ENCODE data around the gene PCED1A.

The PCED1A gene

DNA sequence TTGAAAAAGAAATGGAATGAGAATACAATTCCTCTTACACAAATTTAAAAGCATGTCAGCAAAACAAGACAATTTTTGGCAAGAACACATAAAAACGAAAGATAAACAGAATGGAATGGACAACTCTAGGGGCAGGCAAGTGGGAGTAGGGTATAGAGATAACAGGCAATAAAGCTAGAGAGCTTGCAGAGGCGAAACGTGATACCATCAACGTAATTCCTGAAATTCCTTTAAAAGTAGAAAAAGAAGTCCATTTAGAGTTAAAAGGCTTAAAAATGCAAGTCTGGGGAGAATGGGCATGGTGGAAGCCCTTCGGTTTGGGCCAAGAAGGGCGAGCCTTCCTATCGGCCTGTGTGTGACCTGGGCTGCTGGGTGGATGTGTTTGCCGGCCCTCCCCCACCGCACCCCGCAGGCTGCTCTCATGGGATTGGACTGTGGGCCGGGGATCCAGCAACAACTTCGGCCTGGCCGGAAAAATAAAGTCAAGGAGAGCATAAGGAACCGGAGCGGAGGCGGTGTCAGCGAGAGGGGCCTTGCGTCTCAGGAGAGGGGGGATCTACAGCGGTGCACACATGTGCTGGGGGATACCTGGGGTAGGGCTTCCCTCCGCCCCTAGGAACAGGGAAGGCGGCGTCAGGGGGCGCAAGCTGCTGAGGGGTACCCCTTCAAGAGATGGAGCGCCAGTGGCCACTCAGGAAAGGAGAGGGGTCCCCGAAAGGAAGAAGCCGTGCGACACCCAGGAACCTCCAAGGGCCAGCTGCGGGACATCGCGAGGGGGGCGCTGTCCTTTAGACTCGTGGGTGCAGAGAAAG lies 20.2 kb downstream of the PCED1A start:
- no peaks in the 10 kb centered on the region for H3K9me3 ChIP-seq
- no peak for DNase-seq
- H3K4me3 ChIP-seq (ENCODE audit: low read depth, low read length): no peak overlapping the region
- no peaks in the 10 kb centered on the region for H3K4me1 ChIP-seq
- no peaks in the 10 kb centered on the region for H3K27me3 ChIP-seq
- TF ChIP-seq CTCF (IDR thresholded peaks at IDR 0.05; ENCODE audit: low read depth, low read length): no peak
- no peaks in the 10 kb centered on the region for H3K36me3 ChIP-seq

GRCh38 chr20:2817891-2818595 lies 22.4 kb downstream of the PCED1A start:
- Histone ChIP-seq H3K4me3 (ENCODE audit: low read depth, low read length) (no peak overlapping the region), H3K36me3 (no peaks in the 10 kb centered on the region), H3K4me1 (no peaks in the 10 kb centered on the region; the same call in 1 of the 2 replicates), H3K9me3 (no peaks in the 10 kb centered on the region), H3K27me3 (no peaks in the 10 kb centered on the region)
- DNase-seq: no peak
- TF ChIP-seq CTCF (IDR thresholded peaks at IDR 0.05; ENCODE audit: low read depth, low read length): no peak

DNA sequence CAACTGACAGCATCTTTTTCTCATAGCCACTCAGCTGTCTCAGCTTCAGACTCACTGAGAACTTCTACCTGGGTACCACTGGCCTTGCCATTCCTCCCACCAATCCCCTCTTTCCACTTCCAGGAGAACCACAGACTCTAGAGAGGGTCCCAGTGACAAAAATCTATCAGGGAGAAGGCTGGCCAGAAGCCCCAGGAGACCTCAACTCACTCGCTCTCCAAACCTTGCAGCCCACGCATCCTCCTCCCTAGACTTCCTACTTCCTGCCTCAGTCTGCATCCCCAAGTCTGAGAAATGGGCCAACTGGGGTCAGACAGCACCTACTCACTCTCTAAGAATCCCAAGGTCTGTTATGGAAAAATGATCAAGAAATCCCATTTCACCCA lies 23.1 kb downstream of the PCED1A start:
- Histone ChIP-seq H3K27me3 (no peaks in the 10 kb centered on the region), H3K4me1 (no peaks in the 10 kb centered on the region; the same call in 1 of the 2 replicates), H3K4me3 (ENCODE audit: low read depth, low read length) (no peak overlapping the region), H3K9me3 (no peaks in the 10 kb centered on the region), H3K36me3 (no peaks in the 10 kb centered on the region)
- TF ChIP-seq CTCF (IDR thresholded peaks at IDR 0.05; ENCODE audit: low read depth, low read length): no peak
- DNase-seq: no peak

- no peak for TF ChIP-seq CTCF (IDR thresholded peaks at IDR 0.05; ENCODE audit: low read depth, low read length)
- no peaks in the 10 kb centered on the region for H3K27me3 ChIP-seq
- DNase-seq: no peak
- H3K9me3 ChIP-seq: no peaks in the 10 kb centered on the region
- H3K4me3 ChIP-seq (ENCODE audit: low read depth, low read length): no peak overlapping the region
- no peaks in the 10 kb centered on the region; the same call in 1 of the 2 replicates for H3K4me1 ChIP-seq
- no peaks in the 10 kb centered on the region for H3K36me3 ChIP-seq
These were observed 23.7 kb downstream of the PCED1A start for GRCh38 chr20:2816583-2817340.

DNA sequence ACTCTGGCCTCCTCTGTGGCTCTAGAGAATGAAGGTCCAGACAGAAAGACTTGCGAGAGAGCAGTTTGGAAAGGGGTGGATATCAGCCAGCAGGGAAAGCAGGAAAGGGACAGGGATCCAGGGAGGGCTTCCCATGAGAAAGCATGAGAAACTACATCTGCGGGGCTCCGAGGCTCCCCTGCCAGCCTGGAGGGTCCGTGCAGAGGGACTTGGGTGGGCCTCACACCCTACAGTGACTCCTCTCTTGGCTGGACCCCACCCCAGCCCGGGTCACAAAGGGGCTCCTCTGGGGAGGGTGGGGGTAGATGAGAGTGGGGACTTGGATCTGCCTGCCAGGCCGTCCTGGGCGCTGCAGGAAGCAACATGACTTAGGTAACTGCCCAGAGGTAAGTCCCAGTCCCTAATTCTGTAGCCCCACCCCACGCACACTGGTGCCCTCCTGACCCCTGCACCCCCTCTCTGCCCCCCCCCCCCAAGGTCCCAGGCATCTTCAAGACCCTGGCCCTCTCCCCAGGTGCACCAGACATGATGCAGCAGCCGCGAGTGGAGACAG lies 24.3 kb downstream of the PCED1A start, which contains the start of gene TMEM239:
TSS of gene TMEM239 (plus strand) at position 335 of the 553 bp plus-strand sequence. CDS start at position 526, 191 bp downstream.
- no peaks in the 10 kb centered on the region for H3K9me3 ChIP-seq
- no peak for TF ChIP-seq CTCF (IDR thresholded peaks at IDR 0.05; ENCODE audit: low read depth, low read length)
- H3K4me1 ChIP-seq: no peaks in the 10 kb centered on the region; the same call in 1 of the 2 replicates
- no peaks in the 10 kb centered on the region for H3K36me3 ChIP-seq
- H3K27me3 ChIP-seq: no peaks in the 10 kb centered on the region
- DNase-seq: no peak
- no peak within 1 kb of the TSS for H3K4me3 ChIP-seq (ENCODE audit: low read depth, low read length)
